Measurements from ENCODE around the gene POLR1G. TPM values are rescaled to one million over a fixed set of nuclear protein-coding genes. Genes with fewer than 3 reads are reported as not detected.

POLR1G gene
- total and polyA plus RNA-seq, 9 of the 15 experiments (the other 6 are each of a cell fraction or from before 2014, with no cell fraction given) = 3.0 to 50.1 (median 27.4) TPM

GRCh38 chr19:45451131-45451849, 44.8 kb downstream of the POLR1G start:
- DNase-seq (ENCODE audit: extremely low read depth in 1 of 4, low spot score in 3 of 4) (no peak), FAIRE-seq (no peak)
- no peak for TF ChIP-seq CBFA2T3 (IDR thresholded peaks at IDR 0.05)
- peak; percentile 1 for TF ChIP-seq HNRNPLL (IDR thresholded peaks at IDR 0.05; ENCODE audit: low read depth, low read length, poor library complexity, severe bottlenecking)
- no peak for TF ChIP-seq SMAD4 (CRISPR knock-in tag; conservative IDR thresholded peaks at IDR 0.05)
- peak; percentile 95; the same call in 1 of the 2 replicates for TF ChIP-seq ZC3H4 (CRISPR knock-in tag; IDR thresholded peaks at IDR 0.05; ENCODE audit: borderline replicate concordance)
- no peak for TF ChIP-seq HDAC1 (IDR thresholded peaks at IDR 0.05)
- TF ChIP-seq TBL1XR1 (IDR thresholded peaks at IDR 0.05; ENCODE audit: low read length in 2 of 2) = no peak
- TF ChIP-seq THRA (IDR thresholded peaks at IDR 0.05) = no peak
- TF ChIP-seq DACH1 (IDR thresholded peaks at IDR 0.05; ENCODE audit: partially characterized antibody) = peak; percentile 26
- TF ChIP-seq EGR1 (conservative IDR thresholded peaks at IDR 0.05) = peak; percentile 23
- no peak for TF ChIP-seq TCFL5 (CRISPR knock-in tag; conservative IDR thresholded peaks at IDR 0.05)
- TF ChIP-seq NRF1 (conservative IDR thresholded peaks at IDR 0.05 in 1 of 2, IDR thresholded peaks at IDR 0.05 in 1 of 2) = peak in 1 of 2 experiments; percentile 3; a peak in 1 of 4 replicates
- TF ChIP-seq POU5F1 (IDR thresholded peaks at IDR 0.05; ENCODE audit: borderline replicate concordance, low read depth, low read length, partially characterized antibody) = no peak
- no peak for TF ChIP-seq ZNF551 (CRISPR knock-in tag; IDR thresholded peaks at IDR 0.05)
- no peak for TF ChIP-seq PTTG1 (tag; IDR thresholded peaks at IDR 0.05; ENCODE audit: low read depth)
- peak; percentile 32; the same call in 1 of the 2 replicates for TF ChIP-seq TFAP4 (CRISPR knock-in tag; IDR thresholded peaks at IDR 0.05; ENCODE audit: borderline replicate concordance)
- no peak for TF ChIP-seq E4F1 (CRISPR knock-in tag; IDR thresholded peaks at IDR 0.05; ENCODE audit: borderline replicate concordance)
- TF ChIP-seq CBX5 (IDR thresholded peaks at IDR 0.05; ENCODE audit: borderline replicate concordance, low read depth) = no peak

More at GRCh38 chr19:45451131-45451849, 44.8 kb downstream of the POLR1G start:
- no peaks in the 10 kb centered on the region for H3K9me1 ChIP-seq (ENCODE audit: control insufficient read depth, insufficient read depth, low read length)
- peak overlapping the region; percentile 81 for H2AFZ ChIP-seq (ENCODE audit: low read depth, low read length)
- WGBS (ENCODE audit: insufficient coverage, low coverage, missing lambda C conversion rate) = 26% methylated on average over 24 of the region's 28 CpGs
- H3K36me3 ChIP-seq (ENCODE audit: control insufficient read depth, insufficient read depth, low read length) = no peaks in the 10 kb centered on the region
- H4K20me1 ChIP-seq (replicated peaks; ENCODE audit: control insufficient read depth, insufficient read depth, low read length) = no peaks in the 10 kb centered on the region
- in situ Hi-C loops (cut with MboI) (no loop called here), intact Hi-C loops (cut with micrococcal nuclease) (no loop called here)
- H3K9me3 ChIP-seq (replicated peaks; ENCODE audit: control insufficient read depth, insufficient read depth, low read depth, low read length) = no peaks in the 10 kb centered on the region
- H3K4me2 ChIP-seq (ENCODE audit: insufficient read depth, low read length) = peak overlapping the region; percentile 71
- H3K79me2 ChIP-seq (ENCODE audit: control insufficient read depth, insufficient read depth, low read length) = no peaks in the 10 kb centered on the region
- H3K27ac ChIP-seq (ENCODE audit: extremely low read depth, low read depth, low read length) = peak overlapping the region; percentile 52; the same call in 2 of the 3 replicates
- ChIA-PET CTCF (ENCODE audit: low intra/inter-chr PET ratio) (no interaction called here), POLR2A (interaction anchor here (0.6 to 0.7 kb wide), 2 partner anchors 190 to 247 kb away, joined by 3 read pairs; no protein-coding TSS in a partner anchor)
- H3K27me3 ChIP-seq (ENCODE audit: control insufficient read depth in 2 of 2, insufficient read depth in 2 of 2, low read length in 2 of 2) = no peaks in the 10 kb centered on the region
- peaks cover 21 to 29% of the 10 kb centered on the region in 2 experiments for H3K4me1 ChIP-seq (replicated peaks in 1 of 2; ENCODE audit: control insufficient read depth in 2 of 2, insufficient read depth in 2 of 2, low read length in 2 of 2)
- H3K4me3 ChIP-seq = peak overlapping the region; percentile 42
- peak; percentile 4; the same call in 2 of the 3 replicates for ATAC-seq
- H3K9ac ChIP-seq (ENCODE audit: insufficient read depth in 1 of 2, low read depth in 2 of 2, low read length in 2 of 2) = peak overlapping the region; percentile 62 to 93; a peak in 3 of 4 replicates
- BruUV-seq (replicated peaks) = no TSS peak

Measured in K562 (cell line).